COLO829 (cell line): Measurements from ENCODE around the gene GPT2.
A peak's percentile ranks its signal among the peaks of the same experiment; 100 is the strongest.

ENCODE experiments used
- DNase-seq: peaks from one replicate; pipeline ENCODE4 v3.0.0; 2012; ENCODE audit warnings: low spot score

Gene GPT2

GRCh38 chr16:46898006-46898405, 13.8 kb downstream of the GPT2 start:
- no peak for DNase-seq

GRCh38 chr16:46899443-46900143, 15.4 kb downstream of the GPT2 start:
- no peak for DNase-seq

- no peak for DNase-seq
These were observed 16.5 kb downstream of the GPT2 start for GRCh38 chr16:46900455-46901235.

GRCh38 chr16:46901709-46902108, 17.5 kb downstream of the GPT2 start:
- DNase-seq: no peak

- no peak for DNase-seq
These were observed 19.2 kb downstream of the GPT2 start for GRCh38 chr16:46903255-46903905.

GRCh38 chr16:46904471-46904870, 20.3 kb downstream of the GPT2 start:
- DNase-seq: no peak

- no peak for DNase-seq
These were observed 22.3 kb downstream of the GPT2 start for GRCh38 chr16:46906360-46907060.

GRCh38 chr16:46907061-46907774, 23.1 kb downstream of the GPT2 start:
- DNase-seq: no peak

GRCh38 chr16:46908540-46909372, 24.6 kb downstream of the GPT2 start:
- peak; percentile 67 for DNase-seq

- DNase-seq: peak; percentile 3
These were observed 26.9 kb downstream of the GPT2 start for GRCh38 chr16:46911038-46911437.

GRCh38 chr16:46911650-46912049, 27.5 kb downstream of the GPT2 start:
- DNase-seq: no peak

- no peak for DNase-seq
These were observed 30.5 kb downstream of the GPT2 start for GRCh38 chr16:46914556-46915201.

GRCh38 chr16:46915483-46916025, 31.4 kb downstream of the GPT2 start:
- DNase-seq: no peak

GRCh38 chr16:46916980-46917379, 32.8 kb downstream of the GPT2 start:
- DNase-seq: no peak

- DNase-seq: no peak
These were observed 34.2 kb downstream of the GPT2 start for GRCh38 chr16:46918400-46918799.

GRCh38 chr16:46918905-46919792, 35.0 kb downstream of the GPT2 start:
- DNase-seq: no peak

GRCh38 chr16:46920402-46921068, 36.4 kb downstream of the GPT2 start:
- DNase-seq: no peak

- DNase-seq: no peak
These were observed 38.1 kb downstream of the GPT2 start for GRCh38 chr16:46922239-46922638.
